ENCODE results near the gene PANK4.
"Not testable (repeated sequence)": the region's sequence is repeated elsewhere in the genome, so short reads cannot be mapped to it uniquely, and the experiment has no call there.

Gene PANK4

DNA sequence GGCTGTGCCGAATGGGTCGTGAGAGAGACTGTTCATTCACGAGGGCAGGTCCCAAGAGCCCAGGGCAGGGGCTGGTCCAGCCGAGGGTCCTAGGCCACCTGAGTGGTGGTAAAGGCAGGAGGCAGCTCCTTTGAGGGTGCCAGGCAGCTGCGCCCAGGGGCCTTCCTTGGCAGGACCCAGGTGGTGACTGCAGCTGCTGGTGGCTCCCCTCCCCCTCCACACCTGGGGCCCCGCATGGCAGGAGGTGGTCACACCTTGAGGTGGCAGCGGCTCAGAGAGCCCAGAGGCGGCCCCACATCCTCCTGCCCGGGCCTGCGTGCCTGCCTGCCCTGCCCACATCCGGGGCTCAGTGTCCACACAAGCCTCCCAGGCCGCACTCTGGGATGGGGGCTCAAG, 60.1 kb downstream of the PANK4 start:
- TF ChIP-seq, protein P1, sequence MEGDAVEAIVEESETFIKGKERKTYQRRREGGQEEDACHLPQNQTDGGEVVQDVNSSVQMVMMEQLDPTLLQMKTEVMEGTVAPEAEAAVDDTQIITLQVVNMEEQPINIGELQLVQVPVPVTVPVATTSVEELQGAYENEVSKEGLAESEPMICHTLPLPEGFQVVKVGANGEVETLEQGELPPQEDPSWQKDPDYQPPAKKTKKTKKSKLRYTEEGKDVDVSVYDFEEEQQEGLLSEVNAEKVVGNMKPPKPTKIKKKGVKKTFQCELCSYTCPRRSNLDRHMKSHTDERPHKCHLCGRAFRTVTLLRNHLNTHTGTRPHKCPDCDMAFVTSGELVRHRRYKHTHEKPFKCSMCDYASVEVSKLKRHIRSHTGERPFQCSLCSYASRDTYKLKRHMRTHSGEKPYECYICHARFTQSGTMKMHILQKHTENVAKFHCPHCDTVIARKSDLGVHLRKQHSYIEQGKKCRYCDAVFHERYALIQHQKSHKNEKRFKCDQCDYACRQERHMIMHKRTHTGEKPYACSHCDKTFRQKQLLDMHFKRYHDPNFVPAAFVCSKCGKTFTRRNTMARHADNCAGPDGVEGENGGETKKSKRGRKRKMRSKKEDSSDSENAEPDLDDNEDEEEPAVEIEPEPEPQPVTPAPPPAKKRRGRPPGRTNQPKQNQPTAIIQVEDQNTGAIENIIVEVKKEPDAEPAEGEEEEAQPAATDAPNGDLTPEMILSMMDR (IDR thresholded peaks at IDR 0.05; ENCODE audit: low read depth, low read length): no peak
- H3K4me3 ChIP-seq (ENCODE audit: low read depth, low read length): no peak overlapping the region

DNA sequence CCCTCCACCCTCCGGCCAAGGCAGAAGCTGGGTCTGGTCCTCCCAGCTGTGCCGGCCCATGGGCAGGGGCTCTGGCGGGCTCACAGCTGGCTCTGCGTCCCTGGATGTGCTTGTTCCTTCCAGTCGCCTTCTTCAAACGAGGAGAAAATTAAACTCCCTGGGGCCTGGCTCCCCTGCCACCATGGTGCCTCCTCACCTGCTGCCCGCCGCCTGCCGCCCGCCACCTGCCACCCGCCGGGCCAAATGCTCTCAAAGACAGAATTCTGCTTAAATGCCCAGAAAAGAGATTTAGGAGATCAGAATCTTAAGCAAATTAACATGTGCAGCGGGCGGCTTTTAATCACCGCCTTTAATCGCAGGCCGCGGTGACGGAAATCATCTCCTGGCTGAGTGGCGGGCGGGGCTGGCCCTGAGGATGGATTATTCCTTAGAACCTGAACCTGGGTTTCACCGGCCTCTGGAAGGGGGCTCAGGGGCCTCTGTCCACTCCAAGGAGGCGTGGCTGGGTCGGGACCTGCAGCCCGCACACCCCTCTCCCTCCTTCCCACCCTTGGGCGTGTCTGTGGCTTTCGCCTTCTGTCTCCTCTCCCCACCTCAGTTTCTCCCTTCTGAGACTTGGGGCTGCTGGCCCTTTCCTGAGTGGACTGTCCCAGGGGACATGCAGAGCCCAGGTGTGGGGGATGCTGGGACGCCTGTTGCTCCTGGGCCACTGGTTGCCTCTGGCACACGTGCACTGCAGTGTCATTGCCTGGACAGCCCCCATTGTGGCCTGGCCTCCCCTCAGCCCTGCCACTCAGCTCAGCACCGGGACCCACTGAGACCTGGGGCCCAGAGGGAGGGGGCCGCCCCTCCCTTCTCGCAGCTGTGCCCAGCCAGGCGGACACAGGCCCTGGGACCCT, 60.8 kb downstream of the PANK4 start:
- no peak overlapping the region for H3K4me3 ChIP-seq (ENCODE audit: low read depth, low read length)
- TF ChIP-seq, protein P1 (IDR thresholded peaks at IDR 0.05; ENCODE audit: low read depth, low read length): no peak

DNA sequence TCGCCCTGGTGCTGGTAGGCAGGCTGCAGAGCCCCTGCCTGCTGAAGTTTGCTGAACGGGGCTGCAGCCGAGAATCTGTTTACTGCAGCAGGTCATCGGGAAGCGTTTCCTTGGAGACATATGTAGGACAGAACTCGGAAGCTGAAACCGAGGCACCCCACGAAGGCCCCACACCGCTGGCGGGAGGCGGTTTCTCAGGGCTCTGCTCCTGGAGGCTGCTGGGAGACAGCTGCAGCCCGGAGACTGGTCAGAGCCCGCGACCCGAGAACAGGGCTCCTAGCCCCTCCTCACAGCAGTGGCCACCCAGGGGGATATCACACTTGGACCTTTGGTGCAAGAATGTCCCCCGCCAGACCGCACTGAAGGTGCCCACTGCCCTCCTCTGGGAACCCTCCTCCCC, 63.0 kb downstream of the PANK4 start:
- TF ChIP-seq, protein P1 (IDR thresholded peaks at IDR 0.05; ENCODE audit: low read depth, low read length): no peak
- no peak overlapping the region for H3K4me3 ChIP-seq (ENCODE audit: low read depth, low read length)

DNA sequence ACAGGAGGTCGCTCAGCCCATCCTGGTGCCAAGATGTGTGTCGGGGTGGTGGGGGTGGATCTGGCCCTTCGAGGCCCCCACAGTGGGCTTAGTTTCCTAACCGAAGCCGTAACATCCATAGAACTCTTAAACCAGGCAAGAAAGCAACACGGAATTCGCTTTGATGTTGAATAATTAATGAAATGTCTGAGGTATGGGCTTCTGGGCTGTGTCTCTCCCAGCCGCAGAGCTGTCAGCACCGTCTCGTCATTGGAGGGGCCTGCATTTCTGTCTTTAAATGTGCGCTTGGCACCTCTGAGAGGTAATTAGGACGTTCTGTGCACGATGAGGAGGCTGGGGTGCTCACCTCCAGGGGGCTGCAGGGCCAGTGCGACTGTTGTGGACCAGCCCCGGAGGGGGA, 63.6 kb downstream of the PANK4 start:
- TF ChIP-seq, protein P1 (IDR thresholded peaks at IDR 0.05; ENCODE audit: low read depth, low read length): no peak
- no peak overlapping the region for H3K4me3 ChIP-seq (ENCODE audit: low read depth, low read length)

DNA sequence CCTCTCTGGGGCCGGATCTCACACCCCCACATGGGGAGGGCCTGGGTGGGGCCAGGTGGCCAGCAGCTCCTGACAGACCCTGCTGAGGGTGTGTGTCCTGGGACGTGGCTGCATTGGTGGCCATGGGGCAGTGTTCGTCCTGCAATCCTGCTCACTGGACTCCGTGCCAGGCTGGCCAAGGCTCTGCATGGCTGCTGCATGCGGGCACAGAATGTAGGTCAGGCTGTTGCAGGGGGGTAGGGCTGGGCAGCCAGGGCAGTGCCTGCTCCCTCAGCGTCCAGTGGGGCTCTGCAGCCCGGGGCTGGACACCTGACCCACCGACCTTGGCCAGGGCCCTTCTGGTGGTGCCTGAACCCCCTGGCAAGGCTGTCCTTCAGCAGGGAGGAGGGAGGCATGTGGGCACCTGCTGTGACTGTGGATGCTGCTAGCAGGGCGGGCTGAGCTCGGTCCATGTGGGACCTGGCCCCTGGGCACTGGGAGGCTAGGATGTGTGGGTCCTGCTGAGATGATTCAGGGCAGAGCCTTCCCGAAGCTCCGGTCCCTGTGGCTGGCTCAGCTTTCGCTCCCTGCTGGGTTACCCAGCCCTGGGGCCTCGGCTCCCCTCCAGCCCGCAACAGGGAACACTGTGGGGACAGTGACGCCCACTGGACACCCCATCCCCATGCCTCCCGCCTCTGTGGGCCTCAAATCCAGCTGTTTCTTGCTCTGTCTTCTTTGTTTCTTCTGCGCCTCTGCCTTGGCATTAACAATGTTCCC, 65.2 kb downstream of the PANK4 start:
- no peak overlapping the region for H3K4me3 ChIP-seq (ENCODE audit: low read depth, low read length)
- TF ChIP-seq, protein P1 (IDR thresholded peaks at IDR 0.05; ENCODE audit: low read depth, low read length): no peak

DNA sequence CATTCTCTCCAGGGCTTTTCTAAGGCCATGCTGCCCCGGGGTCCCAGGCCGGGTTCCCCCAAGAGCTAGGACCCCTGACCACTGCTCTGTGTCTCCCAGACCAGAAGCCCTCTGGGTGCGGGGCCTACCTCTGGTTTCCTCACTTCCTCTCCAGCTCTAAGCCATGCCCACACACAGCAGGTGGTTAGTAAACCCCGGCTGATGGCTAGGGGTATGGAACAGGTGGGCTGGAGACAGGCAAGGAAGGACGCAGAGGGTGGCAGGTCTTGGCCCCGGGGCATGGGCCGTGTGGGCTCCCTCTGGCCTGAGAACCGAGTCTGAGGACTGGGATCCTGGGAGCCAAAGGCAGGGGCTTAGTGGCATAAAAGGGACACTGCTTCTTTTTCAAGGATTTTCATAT, 66.2 kb downstream of the PANK4 start:
- TF ChIP-seq, protein P1 (IDR thresholded peaks at IDR 0.05; ENCODE audit: low read depth, low read length): no peak
- H3K4me3 ChIP-seq (ENCODE audit: low read depth, low read length): no peak overlapping the region

DNA sequence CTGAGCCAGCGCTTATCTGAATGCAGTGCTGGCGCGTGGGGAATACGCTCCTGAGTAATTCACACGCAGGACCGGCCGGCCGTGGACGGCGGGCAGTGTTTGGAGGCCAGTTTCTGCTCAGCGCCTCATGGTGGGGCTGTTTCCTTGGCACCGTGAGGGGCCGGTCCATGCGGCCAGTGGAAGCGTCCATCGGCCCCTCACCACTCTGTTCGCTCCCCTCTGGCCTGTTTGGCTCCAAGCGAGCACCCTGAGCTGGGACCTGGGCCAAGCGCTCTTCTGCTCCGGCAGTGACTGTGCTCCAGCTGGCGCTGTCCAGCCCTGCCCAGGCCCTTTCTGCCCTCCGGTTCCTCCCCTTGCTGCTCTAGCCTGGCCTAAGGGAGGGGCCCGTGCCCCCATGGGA, 66.6 kb downstream of the PANK4 start:
- TF ChIP-seq, protein P1 (IDR thresholded peaks at IDR 0.05; ENCODE audit: low read depth, low read length): no peak
- no peak overlapping the region for H3K4me3 ChIP-seq (ENCODE audit: low read depth, low read length)

DNA sequence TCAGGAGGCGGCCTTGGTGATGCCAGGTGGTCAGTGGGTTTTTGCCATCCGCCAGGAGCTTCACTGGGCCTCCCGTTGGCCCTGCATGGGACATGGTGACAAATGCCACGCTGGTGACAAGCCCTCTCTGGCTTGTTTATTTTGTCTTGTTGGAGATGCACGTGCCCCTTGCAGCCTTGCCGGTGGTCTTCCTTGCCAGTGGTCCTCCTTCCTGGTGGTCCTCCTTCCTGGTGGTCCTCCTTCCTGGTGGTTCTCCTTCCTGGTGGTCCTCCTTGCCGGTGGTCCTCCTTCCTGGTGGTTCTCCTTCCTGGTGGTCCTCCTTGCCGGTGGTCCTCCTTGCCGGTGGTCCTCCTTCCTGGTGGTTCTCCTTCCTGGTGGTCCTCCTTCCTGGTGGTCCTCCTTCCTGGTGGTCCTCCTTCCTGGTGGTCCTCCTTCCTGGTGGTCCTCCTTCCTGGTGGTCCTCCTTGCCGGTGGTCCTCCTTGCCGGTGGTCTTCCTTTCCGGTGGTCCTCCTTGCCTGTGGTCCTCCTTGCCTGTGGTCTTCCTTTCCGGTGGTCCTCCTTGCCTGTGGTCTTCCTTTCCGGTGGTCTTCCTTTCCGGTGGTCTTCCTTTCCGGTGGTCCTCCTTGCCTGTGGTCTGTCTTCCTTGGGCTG, 67.2 kb downstream of the PANK4 start:
- H3K4me3 ChIP-seq (ENCODE audit: low read depth, low read length): not testable (repeated sequence)

All from WI38 (cell line).